Jurkat, Clone E6-1 (cell line): ENCODE data around the gene MLH1. TPM values are rescaled to one million over a fixed set of nuclear protein-coding genes. Genes with fewer than 3 reads are reported as not detected.
"Not testable (repeated sequence)": the region's sequence is repeated elsewhere in the genome, so short reads cannot be mapped to it uniquely, and the experiment has no call there.

Source experiments
- DNase-seq: peaks from one replicate; pipeline ENCODE4 v3.0.0-alpha.2; 2011; ENCODE audit warnings: low read depth, low spot score
- H3K4me3 ChIP-seq: 2 replicates; pipeline ENCODE4 v1.5.1; 2011; ENCODE audit warnings: mild to moderate bottlenecking, low read length, control low read depth, moderate library complexity
- polyA plus RNA-seq: library from polyadenylated mRNA; unstranded; fragments of >200 nt; gene quantifications from one replicate; pipeline ENCODE4 v1.2.1, GENCODE V29; 2012; ENCODE audit warnings: missing spikeins; ENCODE audit not compliant: insufficient read length, insufficient read depth

The MLH1 gene
- polyA plus RNA-seq = 118 TPM

DNA sequence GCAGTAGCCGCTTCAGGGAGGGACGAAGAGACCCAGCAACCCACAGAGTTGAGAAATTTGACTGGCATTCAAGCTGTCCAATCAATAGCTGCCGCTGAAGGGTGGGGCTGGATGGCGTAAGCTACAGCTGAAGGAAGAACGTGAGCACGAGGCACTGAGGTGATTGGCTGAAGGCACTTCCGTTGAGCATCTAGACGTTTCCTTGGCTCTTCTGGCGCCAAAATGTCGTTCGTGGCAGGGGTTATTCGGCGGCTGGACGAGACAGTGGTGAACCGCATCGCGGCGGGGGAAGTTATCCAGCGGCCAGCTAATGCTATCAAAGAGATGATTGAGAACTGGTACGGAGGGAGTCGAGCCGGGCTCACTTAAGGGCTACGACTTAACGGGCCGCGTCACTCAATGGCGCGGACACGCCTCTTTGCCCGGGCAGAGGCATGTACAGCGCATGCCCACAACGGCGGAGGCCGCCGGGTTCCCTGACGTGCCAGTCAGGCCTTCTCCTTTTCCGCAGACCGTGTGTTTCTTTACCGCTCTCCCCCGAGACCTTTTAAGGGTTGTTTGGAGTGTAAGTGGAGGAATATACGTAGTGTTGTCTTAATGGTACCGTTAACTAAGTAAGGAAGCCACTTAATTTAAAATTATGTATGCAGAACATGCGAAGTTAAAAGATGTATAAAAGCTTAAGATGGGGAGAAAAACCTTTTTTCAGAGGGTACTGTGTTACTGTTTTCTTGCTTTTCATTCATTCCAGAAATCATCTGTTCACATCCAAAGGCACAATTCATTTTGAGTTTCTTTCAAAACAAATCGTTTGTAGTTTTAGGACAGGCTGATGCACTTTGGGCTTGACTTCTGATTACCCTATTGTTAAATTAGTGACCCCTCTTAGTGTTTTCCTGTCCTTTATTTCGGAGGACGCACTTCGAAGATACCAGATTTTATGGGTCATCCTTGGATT lies at the start of gene MLH1:
Gene MLH1 (plus strand): TSS at position 193 of the 958 bp plus-strand sequence. CDS start 30 bp downstream, at position 223.
- DNase-seq = peak; percentile 100
- peak within 1 kb of the TSS; percentile 82 for H3K4me3 ChIP-seq

DNA sequence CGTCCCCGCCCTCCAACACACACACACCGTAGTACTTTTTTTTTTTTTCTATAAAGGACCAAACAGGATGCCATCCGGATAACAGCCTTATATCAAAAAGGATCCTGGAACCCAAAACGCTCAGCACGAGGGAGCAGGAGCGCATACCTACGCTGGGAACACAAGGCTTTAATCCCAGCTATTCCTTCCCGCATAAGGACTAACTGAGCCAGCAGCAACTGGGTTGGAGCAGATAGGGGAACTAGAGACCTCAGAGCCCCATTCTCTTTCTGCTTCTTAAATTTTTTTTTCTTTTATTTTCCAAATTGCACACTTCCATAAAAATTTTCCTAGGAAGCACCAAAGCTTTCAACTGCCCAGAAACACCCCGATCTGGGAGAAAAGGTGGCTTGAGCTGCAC lies 49.7 kb upstream of the MLH1 start:
- no peak overlapping the region for H3K4me3 ChIP-seq

DNA sequence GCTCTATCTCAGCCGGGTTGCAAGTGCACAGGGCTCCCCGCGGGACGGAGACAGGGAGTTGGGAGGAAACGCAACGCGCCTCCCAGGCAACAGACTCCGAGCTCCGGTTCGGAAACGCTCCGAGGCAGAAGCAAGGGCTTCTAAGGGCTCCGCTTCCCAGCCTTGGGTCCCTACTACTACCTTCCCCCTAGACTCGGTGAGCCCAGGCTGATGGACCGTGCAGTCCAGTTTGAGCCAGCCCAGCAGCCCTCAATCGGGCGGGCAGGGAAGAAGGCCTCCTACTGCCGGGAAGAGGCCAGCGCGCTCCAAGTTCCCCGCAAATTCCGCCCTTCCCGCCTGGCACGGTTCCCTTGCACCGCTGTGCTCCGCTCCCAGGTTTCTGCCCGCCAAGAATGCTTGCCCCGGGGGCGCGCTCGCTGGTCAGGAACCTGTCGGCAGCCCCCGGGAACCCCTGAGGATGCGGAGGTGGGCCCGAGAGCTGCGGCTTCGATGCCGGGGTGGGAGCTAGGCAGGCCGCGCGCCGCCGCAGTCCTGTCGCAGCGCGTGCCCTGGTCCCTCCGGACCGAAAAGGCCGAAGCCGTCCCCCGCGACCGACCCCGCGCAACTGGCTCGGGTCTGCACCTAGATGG lies 49.2 kb upstream of the MLH1 start:
- H3K4me3 ChIP-seq = no peak overlapping the region
- DNase-seq = no peak

More for the DNA sequence above, 49.7 kb upstream of the MLH1 start:
- DNase-seq = no peak

DNA sequence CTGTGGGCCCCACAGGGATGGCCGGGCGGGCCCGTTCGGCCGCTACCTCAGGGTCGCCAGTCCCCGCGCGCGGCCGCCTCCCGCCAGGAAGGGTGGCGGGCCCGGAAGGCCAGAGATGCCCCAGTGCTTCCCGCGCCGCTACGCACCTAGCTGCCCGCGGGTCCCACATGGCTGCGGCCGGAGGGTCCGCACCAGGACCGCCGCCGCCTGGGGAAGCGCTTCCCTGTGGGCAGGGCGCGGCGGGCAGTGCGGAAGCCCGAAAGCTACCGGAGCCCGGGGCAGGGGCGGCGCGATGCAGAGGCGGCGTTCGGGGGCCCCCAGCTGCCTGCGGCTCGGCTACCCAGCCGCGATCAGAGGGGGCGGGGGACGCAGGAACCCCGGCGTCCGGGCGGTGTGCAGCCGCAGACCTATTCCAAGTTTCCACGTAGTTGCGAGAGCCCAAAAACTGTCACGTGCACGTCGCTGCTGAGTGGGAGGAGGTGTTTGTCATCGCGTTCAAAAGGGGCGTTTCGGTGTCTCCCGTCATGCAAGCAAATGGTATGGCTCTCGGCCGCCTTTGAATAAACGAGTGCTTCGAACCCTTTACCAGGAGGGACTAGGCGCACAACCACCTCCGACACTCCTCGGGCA lies 48.6 kb upstream of the MLH1 start, which contains the start of gene TRANK1:
Gene TRANK1 (minus strand): TSS at position 414 of the 630 bp plus-strand sequence. CDS start 245 bp downstream, at position 169.
- DNase-seq = no peak
- H3K4me3 ChIP-seq = no peak within 1 kb of the TSS

DNA sequence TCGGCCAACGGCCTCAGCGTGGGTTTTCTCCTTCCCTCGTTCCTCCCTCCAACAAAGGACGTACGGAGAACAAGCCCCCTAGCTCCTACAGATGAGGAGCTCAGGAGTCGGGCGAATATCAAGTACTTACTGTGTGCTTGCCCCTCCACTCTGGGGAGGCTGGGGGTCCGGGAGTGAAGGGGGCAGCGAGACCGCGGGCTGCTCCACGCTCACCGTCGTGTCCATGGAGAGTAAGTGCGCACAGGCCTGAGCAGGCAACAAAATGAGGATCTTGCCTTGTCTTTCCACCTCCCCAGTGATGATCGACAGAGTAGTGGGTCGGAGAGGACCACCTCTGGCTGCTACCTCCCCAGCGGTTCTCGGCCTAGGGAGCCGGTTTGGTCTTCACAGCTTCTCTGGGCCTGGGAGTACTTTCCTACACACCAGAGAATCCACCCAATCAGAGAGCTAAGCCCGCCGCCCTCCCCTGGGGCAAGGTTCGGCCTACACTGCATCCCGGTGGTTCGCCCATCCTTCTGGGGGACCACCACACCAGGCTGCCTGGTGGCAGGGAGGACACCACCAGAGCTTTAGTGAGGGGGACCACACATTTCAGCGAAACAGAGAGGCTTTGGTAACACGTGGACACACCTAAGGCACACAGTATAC lies 47.9 kb upstream of the MLH1 start:
- no peak for DNase-seq
- no peak overlapping the region for H3K4me3 ChIP-seq

DNA sequence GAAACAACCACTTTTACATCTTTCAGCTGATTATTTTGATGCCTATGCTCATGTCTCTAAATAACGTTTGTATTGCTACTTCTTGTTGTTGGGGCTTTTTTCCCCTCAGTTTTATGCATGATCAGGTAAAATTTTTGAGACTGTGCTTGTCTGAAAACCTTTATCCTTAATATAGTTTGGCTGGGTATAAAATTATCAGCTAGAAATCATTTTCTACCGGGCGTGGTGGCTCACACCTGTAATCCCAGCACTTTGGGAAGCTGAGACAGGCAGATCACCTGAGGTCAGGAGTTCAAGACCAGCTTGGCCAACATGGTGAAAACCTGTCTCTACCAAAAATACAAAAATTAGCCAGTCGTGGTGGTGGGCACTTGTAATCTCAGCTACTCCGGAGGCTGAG lies 45.5 kb upstream of the MLH1 start:
- DNase-seq, H3K4me3 ChIP-seq: not testable (repeated sequence)

DNA sequence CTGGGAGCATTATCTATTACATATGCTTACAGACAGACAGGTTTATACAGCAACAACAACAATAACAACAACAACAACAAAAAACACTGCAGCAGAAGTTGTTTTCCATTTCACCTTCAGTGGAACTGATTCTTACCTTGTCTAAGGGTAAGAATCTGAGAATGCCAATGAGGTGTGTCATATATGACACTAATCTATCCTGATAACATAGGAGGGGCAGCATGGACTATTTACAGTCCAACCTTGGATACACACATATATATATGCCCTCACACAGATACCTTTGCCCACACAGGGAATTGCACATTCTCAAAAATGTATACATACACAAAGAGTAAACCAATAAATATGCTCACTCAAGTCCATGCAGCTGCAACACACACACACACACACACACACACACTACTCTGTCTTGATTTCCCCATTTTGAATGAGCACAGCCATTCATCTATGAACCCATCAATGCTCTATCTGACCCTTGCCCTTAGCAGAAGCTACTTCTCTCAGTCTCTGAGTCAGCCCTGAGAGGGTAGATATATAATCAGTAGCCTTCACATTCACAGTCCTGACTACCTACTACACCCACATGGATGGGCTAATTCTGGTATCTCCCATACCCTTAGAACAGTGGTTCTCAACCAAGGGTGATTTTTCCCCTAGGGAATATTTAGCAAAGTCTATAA lies 38.7 kb upstream of the MLH1 start:
- no peak for DNase-seq
- H3K4me3 ChIP-seq = no peak overlapping the region

DNA sequence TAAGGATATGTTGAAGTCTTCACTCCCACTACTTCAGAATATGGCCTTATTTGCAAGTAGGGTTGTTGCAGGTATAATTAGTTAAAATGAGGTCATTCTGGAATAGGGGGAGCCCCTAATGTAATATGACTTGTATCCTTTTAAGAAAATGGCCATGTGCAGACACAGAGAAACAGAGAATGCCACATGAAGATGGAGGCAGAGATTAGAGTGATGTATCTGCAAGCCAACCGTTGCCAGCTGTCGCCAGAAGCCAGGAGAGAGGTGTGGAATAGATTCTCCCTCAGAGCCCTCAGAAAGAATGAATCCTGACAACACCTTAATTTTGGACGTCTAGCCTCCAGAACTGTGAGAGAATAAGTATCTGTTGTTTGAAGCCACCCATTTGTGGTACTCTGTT lies 37.2 kb upstream of the MLH1 start:
- no peak for DNase-seq
- H3K4me3 ChIP-seq = no peak overlapping the region

DNA sequence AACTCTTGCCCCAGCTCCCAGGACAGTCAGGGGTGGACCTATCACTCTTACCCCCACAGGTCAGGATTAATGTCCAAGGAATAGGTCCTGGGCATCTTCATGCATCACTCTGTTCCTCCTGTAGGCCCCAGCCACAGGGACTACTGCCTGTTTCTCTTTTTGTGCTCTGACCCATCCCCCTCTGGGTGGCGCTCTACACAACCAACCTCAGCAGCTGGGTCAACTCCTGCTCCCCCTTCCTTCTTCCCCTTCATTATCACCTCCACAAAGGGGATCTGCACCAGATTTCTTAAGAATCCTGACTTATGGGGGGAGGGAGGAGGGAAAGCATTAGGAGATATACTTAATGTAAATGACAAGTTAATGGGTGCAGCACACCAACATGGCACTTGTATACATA lies 36.3 kb upstream of the MLH1 start:
- no peak overlapping the region for H3K4me3 ChIP-seq
- no peak for DNase-seq

DNA sequence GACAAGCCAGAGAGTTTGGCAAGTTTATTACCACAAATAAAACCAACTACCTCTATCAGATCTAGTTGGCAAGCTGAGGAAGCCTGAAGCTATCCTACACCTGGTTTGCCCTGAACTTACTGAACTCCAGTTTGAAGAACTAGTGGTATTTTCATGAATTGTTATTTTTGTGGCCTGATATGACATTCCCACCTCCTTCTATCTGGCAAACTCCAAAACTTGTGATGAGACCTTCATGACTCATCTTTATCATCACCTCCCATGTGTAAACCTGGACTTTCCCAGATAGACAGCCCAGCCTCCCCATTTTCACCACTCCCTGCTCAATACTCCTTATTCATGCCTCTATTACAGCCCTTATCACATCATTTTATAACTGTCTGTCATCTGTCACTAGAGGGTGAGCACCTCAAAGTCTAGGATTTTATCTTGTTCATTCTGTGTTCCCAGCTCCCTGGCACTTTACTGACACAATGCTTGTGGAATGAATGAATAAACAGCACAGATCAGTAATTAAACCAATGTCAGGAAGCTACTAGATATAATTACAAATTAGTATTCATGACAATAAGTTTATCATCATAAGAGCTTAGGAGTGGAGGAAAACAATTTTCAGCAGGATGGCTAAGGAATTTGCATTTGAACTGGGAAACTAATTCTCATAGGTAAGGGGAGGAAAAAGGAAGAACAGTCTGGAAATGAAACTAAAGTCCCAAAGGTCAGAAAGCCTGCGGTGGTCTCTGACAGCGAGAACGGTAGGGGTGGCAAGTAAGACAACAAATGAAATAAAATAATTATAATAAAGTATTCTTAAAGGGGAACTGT lies 35.2 kb upstream of the MLH1 start:
- DNase-seq = peak; percentile 30
- no peak overlapping the region for H3K4me3 ChIP-seq

DNA sequence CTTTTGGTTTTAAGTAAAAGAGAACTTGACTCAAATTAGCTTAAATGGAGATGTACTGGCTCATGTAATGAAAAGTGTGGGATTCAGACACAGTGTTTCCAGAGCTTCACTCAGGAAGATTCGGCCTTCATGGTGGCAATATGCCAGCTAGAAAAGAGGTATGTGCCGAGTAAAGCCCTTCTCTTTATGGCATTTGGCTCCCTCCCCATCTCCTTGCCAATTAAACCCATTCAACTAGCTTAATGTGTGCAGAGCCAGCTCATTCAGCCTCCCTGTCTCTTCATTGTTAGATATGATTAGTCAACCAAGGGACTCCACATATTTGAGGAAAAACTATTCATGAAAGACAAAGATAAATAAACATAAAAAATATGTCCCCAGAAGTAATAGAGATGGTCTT lies 33.5 kb upstream of the MLH1 start:
- H3K4me3 ChIP-seq = no peak overlapping the region
- no peak for DNase-seq

DNA sequence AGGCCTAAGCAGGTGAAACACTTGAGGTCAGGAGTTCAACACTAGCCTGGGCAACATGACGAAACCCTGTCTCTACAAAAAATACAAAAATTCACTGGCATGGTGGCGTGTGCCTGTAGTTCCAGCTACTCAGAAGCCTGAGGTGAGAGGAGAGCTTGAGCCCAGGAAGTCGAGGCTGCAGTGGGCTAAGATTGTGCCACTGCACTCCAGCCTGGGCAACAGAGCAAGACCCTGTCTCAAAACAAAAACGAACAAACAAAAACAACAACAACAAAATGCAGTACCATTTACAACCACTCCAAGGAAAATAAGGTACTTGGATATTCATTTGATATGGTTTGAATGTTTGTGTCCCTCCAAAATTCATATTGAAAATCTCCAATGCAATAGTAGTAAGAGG lies 32.8 kb upstream of the MLH1 start:
- no peak overlapping the region for H3K4me3 ChIP-seq
- no peak for DNase-seq

DNA sequence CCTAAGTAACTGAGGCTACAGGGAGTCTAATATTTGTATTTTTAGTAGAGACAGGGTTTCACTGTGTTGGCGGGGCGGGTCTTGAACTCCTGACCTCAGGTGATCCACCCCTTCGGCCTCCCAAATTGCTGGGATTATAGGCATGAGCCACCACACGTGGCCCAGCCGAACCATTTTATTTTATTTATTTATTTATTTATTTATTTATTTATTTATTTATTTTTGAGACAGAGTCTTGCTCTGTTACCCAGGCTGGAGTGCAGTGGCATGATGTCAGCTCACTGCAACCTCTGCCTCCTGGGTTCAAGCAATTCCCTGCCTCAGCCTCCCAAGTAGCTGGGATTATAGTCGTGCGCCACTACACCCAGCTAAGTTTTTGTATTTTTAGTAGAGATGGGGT lies 30.3 kb upstream of the MLH1 start:
- not testable (repeated sequence) for DNase-seq, H3K4me3 ChIP-seq

DNA sequence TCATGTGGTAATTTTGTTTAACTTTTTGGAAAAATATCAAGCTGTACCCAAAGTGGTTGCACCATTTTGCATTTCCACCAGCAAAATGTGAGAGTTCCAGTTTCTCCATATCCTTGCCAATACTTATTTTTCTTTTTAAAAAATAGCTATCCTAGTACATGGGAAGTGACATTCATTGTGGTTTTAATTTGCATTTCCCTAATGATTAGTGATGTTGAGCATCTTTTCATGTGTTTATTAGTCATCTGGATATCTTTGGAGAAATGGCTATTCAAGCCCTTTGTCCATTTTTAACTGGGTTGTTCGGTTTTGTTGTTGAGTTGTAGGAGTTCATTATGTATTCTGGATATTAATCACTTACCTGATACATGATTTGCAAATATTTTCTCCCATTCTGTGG lies 29.0 kb upstream of the MLH1 start:
- no peak for DNase-seq
- no peak overlapping the region for H3K4me3 ChIP-seq

DNA sequence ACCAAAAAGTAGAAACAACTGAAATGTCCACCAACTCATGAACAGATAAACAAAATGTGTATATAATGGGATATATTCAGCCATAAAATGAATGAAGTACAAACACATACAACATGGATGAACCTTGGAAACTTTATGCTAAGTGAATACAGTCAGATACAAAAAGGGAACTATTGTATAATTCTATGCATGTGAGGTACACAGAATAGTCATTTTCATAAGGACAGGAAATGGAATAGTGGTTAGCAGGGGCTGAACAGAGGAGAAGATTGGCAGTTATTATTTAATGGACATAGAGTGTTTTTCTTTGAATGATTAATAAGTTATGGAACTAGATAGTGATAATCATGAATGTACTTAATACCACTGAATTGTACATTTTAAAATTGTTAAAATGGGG lies 28.5 kb upstream of the MLH1 start:
- DNase-seq = no peak
- no peak overlapping the region for H3K4me3 ChIP-seq

DNA sequence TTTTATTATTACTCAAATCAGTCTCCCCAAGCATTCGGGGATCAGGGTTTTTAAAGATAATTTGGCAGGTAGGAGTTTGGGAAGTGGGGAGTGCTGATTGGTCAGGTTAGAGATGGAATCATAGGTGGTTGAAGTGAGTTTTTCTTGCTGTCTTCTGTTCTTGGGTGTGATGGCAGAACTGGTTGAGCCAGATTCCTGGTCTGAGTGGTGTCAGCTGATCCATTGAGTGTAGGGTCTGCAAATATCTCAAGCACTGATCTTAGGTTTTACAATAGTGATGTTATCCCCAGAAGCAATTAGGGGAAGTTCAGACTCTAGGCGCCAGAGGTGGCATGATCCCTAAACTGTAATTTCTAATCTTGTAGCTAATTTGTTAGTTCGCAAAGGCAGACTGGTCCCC lies 27.9 kb upstream of the MLH1 start:
- H3K4me3 ChIP-seq = no peak overlapping the region
- no peak for DNase-seq

DNA sequence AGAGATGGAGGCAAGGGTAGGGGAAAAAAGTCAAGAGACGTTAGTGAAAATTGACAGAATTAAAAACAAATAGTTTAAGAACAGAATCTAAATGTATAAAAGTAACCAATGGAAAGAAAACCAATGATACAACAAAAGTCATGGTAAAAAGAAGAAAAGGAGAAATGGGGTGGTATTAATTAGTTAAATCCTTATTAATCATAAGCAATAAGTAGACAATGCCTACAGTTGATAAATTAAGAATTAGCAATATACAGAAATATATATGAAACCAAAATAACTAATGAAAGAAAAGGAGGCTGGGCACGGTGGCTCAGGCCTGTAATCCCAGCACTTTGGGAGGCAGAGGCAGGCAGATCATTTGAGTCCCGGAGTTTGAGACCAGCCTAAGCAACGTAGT lies 24.2 kb upstream of the MLH1 start:
- no peak for DNase-seq
- no peak overlapping the region for H3K4me3 ChIP-seq
